ENCODE data around the gene EDA. TPM values are rescaled to one million over a fixed set of nuclear protein-coding genes. Genes with fewer than 3 reads are reported as not detected.

The EDA gene
- total RNA-seq, 1 experiment from 2014 or later, result 0.15 TPM

- H4K20me1 ChIP-seq (ENCODE audit: low read length), result no peaks in the 10 kb centered on the region
- no peak overlapping the region for H3K27ac ChIP-seq (ENCODE audit: low read length)
- no peak overlapping the region for H3K4me3 ChIP-seq (ENCODE audit: low read length)
- ATAC-seq, result no peak
- intact Hi-C loops (cut with micrococcal nuclease), result no loop called here
- ChIA-PET POLR2A (ENCODE audit: unreplicated experiment) (no interaction called here), CTCF (no interaction called here)
- H3K4me2 ChIP-seq (ENCODE audit: low read length), result no peak overlapping the region
- H3K27me3 ChIP-seq (ENCODE audit: low read length), result no peaks in the 10 kb centered on the region
- BruUV-seq (replicated peaks), result no TSS peak
- no peaks in the 10 kb centered on the region for H3K4me1 ChIP-seq (ENCODE audit: insufficient read depth, low read length)
- H3F3A ChIP-seq (ENCODE audit: low read length, unreplicated experiment), result no peaks in the 10 kb centered on the region
- H3K9ac ChIP-seq (ENCODE audit: low read length), result no peak overlapping the region
- no peaks in the 10 kb centered on the region for H3K36me3 ChIP-seq (ENCODE audit: low read depth, low read length)
- no peak for DNase-seq
- TF ChIP-seq EZH2phosphoT487 (IDR thresholded peaks at IDR 0.05; ENCODE audit: borderline replicate concordance, low read length) (no peak), EZH2 (IDR thresholded peaks at IDR 0.05; ENCODE audit: low read length, unreplicated experiment) (no peak), CTCF (conservative IDR thresholded peaks at IDR 0.05; ENCODE audit: low read depth, low read length) (no peak)
- no peaks in the 10 kb centered on the region for H3K9me3 ChIP-seq (ENCODE audit: low read length)
- H2AFZ ChIP-seq (ENCODE audit: low read length), result no peak overlapping the region
- H3K9me2 ChIP-seq (replicated peaks; ENCODE audit: low read length), result no peaks in the 10 kb centered on the region
- no peaks in the 10 kb centered on the region for H3K79me2 ChIP-seq (ENCODE audit: low read length)
These were observed 10.2 kb downstream of the EDA start for GRCh38 chrX:69626129-69626528.

GRCh38 chrX:69627744-69628143 lies 11.8 kb downstream of the EDA start:
- DNase-seq (no peak), ATAC-seq (no peak)
- ChIA-PET CTCF (no interaction called here), POLR2A (ENCODE audit: unreplicated experiment) (no interaction called here)
- H3K27me3 ChIP-seq (ENCODE audit: low read length), result no peaks in the 10 kb centered on the region
- H3K79me2 ChIP-seq (ENCODE audit: low read length), result no peaks in the 10 kb centered on the region
- no TSS peak for BruUV-seq (replicated peaks)
- H3K27ac ChIP-seq (ENCODE audit: low read length), result no peak overlapping the region
- TF ChIP-seq EZH2phosphoT487 (IDR thresholded peaks at IDR 0.05; ENCODE audit: borderline replicate concordance, low read length), result no peak
- TF ChIP-seq EZH2 (IDR thresholded peaks at IDR 0.05; ENCODE audit: low read length, unreplicated experiment), result no peak
- TF ChIP-seq CTCF (conservative IDR thresholded peaks at IDR 0.05; ENCODE audit: low read depth, low read length), result no peak
- H3K9me3 ChIP-seq (ENCODE audit: low read length), result no peaks in the 10 kb centered on the region
- H3K9ac ChIP-seq (ENCODE audit: low read length), result no peak overlapping the region
- H3K9me2 ChIP-seq (replicated peaks; ENCODE audit: low read length), result no peaks in the 10 kb centered on the region
- no peak overlapping the region for H2AFZ ChIP-seq (ENCODE audit: low read length)
- no peak overlapping the region for H3K4me3 ChIP-seq (ENCODE audit: low read length)
- H3K4me2 ChIP-seq (ENCODE audit: low read length), result no peak overlapping the region
- H4K20me1 ChIP-seq (ENCODE audit: low read length), result no peaks in the 10 kb centered on the region
- H3F3A ChIP-seq (ENCODE audit: low read length, unreplicated experiment), result no peaks in the 10 kb centered on the region
- H3K4me1 ChIP-seq (ENCODE audit: insufficient read depth, low read length), result no peaks in the 10 kb centered on the region
- intact Hi-C loops (cut with micrococcal nuclease), result no loop called here
- H3K36me3 ChIP-seq (ENCODE audit: low read depth, low read length), result no peaks in the 10 kb centered on the region

- no peaks in the 10 kb centered on the region for H3K36me3 ChIP-seq (ENCODE audit: low read depth, low read length)
- ChIA-PET CTCF (no interaction called here), POLR2A (ENCODE audit: unreplicated experiment) (no interaction called here)
- H3K4me2 ChIP-seq (ENCODE audit: low read length), result no peak overlapping the region
- H3K27me3 ChIP-seq (ENCODE audit: low read length), result no peaks in the 10 kb centered on the region
- H3K9me3 ChIP-seq (ENCODE audit: low read length), result no peaks in the 10 kb centered on the region
- no peak overlapping the region for H2AFZ ChIP-seq (ENCODE audit: low read length)
- TF ChIP-seq EZH2 (IDR thresholded peaks at IDR 0.05; ENCODE audit: low read length, unreplicated experiment) (no peak), CTCF (conservative IDR thresholded peaks at IDR 0.05; ENCODE audit: low read depth, low read length) (no peak), EZH2phosphoT487 (IDR thresholded peaks at IDR 0.05; ENCODE audit: borderline replicate concordance, low read length) (no peak)
- ATAC-seq (no peak), DNase-seq (no peak)
- no peak overlapping the region for H3K4me3 ChIP-seq (ENCODE audit: low read length)
- intact Hi-C loops (cut with micrococcal nuclease), result no loop called here
- H3K9ac ChIP-seq (ENCODE audit: low read length), result no peak overlapping the region
- no peaks in the 10 kb centered on the region for H4K20me1 ChIP-seq (ENCODE audit: low read length)
- H3K4me1 ChIP-seq (ENCODE audit: insufficient read depth, low read length), result no peaks in the 10 kb centered on the region
- H3K9me2 ChIP-seq (replicated peaks; ENCODE audit: low read length), result no peaks in the 10 kb centered on the region
- H3K27ac ChIP-seq (ENCODE audit: low read length), result no peak overlapping the region
- H3K79me2 ChIP-seq (ENCODE audit: low read length), result no peaks in the 10 kb centered on the region
- H3F3A ChIP-seq (ENCODE audit: low read length, unreplicated experiment), result no peaks in the 10 kb centered on the region
- BruUV-seq (replicated peaks), result no TSS peak
These were observed 14.2 kb downstream of the EDA start for GRCh38 chrX:69630147-69630546.

Measured in PC-3 (cell line).